HepG2 (cell line): ENCODE results near the gene PIEZO1. TPM values are rescaled to one million over a fixed set of nuclear protein-coding genes. Genes with fewer than 3 reads are reported as not detected.

Experiments
- ATAC-seq: fragments of 200-7000 bp; cut with Tn5 transposase; 3 replicates; pipeline ENCODE4 v1.9.1; 2020; ENCODE audit warnings: mild to moderate bottlenecking, moderate library complexity
- BruUV-seq: library from RNA; stranded (reverse); fragments of 400-500 nt; replicated peaks from 2 replicates; lab custom pipeline; 2021; lab: Mats Ljungman, UMichigan
- CTCF ChIA-PET: fragments of 300-600 bp; formaldehyde crosslinking; extraction: SDS; loops from one replicate; lab custom pipeline; 2021; ENCODE audit warnings: low total read pairs, inconsistent platforms, low intra/inter-chr PET ratio; lab: Yijun Ruan, JAX
- POLR2A ChIA-PET: fragments of 350-600 bp; sonication (Branson Sonifier 250); formaldehyde crosslinking; loops from one replicate; lab custom pipeline; 2020; ENCODE audit warnings: antibody characterized with exemption, inconsistent platforms; lab: Yijun Ruan, JAX
- DNase-seq: peaks from one replicate; pipeline ENCODE4 v3.0.0-alpha.2; 2015; ENCODE audit warnings: low spot score
- FAIRE-seq: peaks from 3 replicates; lab custom pipeline; 2011; peaks lifted over from hg19 to GRCh38; lab: Jason Lieb, UNC
- H2AFZ ChIP-seq: one replicate; pipeline ENCODE4 v1.6.1; 2011; ENCODE audit warnings: low read length, inconsistent platforms
- H3K27ac ChIP-seq: fragments of 300-600 bp; 3 replicates; pipeline ENCODE4 v1.8.0; 2011; ENCODE audit warnings: mixed run types, mild to moderate bottlenecking, mixed read lengths, low read length, inconsistent platforms; ENCODE audit not compliant: insufficient read depth; ENCODE audit errors: extremely low read length
- H3K27me3 ChIP-seq, 2 experiments: fragments of 200-600 bp in 1 of 2; 2 replicates in 1 of 2; 3 replicates in 1 of 2; pipeline versions ENCODE4 v1.6.0 to v1.8.0; 2011; ENCODE audit warnings: low read length in 2 of 2, mild to moderate bottlenecking in 2 of 2, moderate library complexity in 2 of 2, inconsistent platforms in 1 of 2; ENCODE audit not compliant: insufficient read depth in 2 of 2, control insufficient read depth in 1 of 2
- H3K36me3 ChIP-seq, 2 experiments: fragments of 200-600 bp in 1 of 2; replicated peaks in 1 of 2; 2 replicates in 1 of 2; 3 replicates in 1 of 2; pipeline versions ENCODE4 v1.5.1 to v1.8.0; 2011; ENCODE audit warnings: low read length in 2 of 2, inconsistent platforms in 1 of 2; ENCODE audit not compliant: insufficient read depth in 2 of 2, control insufficient read depth in 1 of 2
- H3K4me1 ChIP-seq: 2 replicates; pipeline ENCODE4 v1.5.1; 2012; ENCODE audit warnings: low read length, inconsistent platforms; ENCODE audit not compliant: insufficient read depth
- H3K4me2 ChIP-seq: 2 replicates; pipeline ENCODE4 v1.6.0; 2011; ENCODE audit warnings: low read depth, low read length, inconsistent platforms
- H3K4me3 ChIP-seq, 3 experiments: fragments of 200-600 bp in 1 of 3; sonication (generic), shearing (Covaris generic) in 1 of 3; replicated peaks in 1 of 3; 2 replicates each; pipeline ENCODE4 v1.5.1; 2011 to 2016; ENCODE audit warnings: low read length in 3 of 3, inconsistent platforms in 2 of 3, low read depth in 2 of 3, mild to moderate bottlenecking in 2 of 3, control low read depth in 1 of 3, mixed read lengths in 1 of 3; ENCODE audit not compliant: insufficient read depth in 1 of 3
- H3K79me2 ChIP-seq: one replicate; pipeline ENCODE4 v1.6.1; 2011; ENCODE audit warnings: low read length, inconsistent platforms; ENCODE audit not compliant: insufficient read depth
- H3K9ac ChIP-seq: 2 replicates; pipeline ENCODE4 v1.6.0; 2011; ENCODE audit warnings: mild to moderate bottlenecking, low read depth, low read length, inconsistent platforms; ENCODE audit not compliant: insufficient read depth
- H3K9me3 ChIP-seq: 2 replicates; pipeline ENCODE4 v1.5.1; 2012; ENCODE audit warnings: mild to moderate bottlenecking, low read length
- H4K20me1 ChIP-seq: 2 replicates; pipeline ENCODE4 v1.6.0; 2011; ENCODE audit warnings: inconsistent platforms, mild to moderate bottlenecking, low read length, moderate library complexity; ENCODE audit not compliant: insufficient read depth
- AKAP8 ChIP-seq: sonication (generic); formaldehyde crosslinking; IDR thresholded peaks from 2 replicates; pipeline ENCODE4 v1.5.1; 2020; ENCODE audit warnings: mild to moderate bottlenecking, missing genetic modification reagents
- ATF1 ChIP-seq: IDR thresholded peaks from 2 replicates; pipeline ENCODE4 v1.6.1; 2016; ENCODE audit warnings: mild to moderate bottlenecking, control low read depth
- EP300 ChIP-seq, 3 experiments: sonication (generic) in 1 of 3; formaldehyde crosslinking in 1 of 3; IDR thresholded peaks; 2 replicates each; pipeline versions ENCODE4 v1.5.1 to v1.6.1; 2011 to 2020; ENCODE audit warnings: low read depth in 2 of 3, low read length in 2 of 3, borderline replicate concordance in 1 of 3, improper control_type of control experiment in 1 of 3, mild to moderate bottlenecking in 1 of 3, missing genetic modification reagents in 1 of 3, moderate library complexity in 1 of 3
- FIP1L1 ChIP-seq: fragments of 200-400 bp; formaldehyde crosslinking; IDR thresholded peaks from 2 replicates; pipeline ENCODE4 v1.6.1; 2018; ENCODE audit warnings: low read depth, mild to moderate bottlenecking, low read length, moderate library complexity, borderline replicate concordance; ENCODE audit not compliant: insufficient read depth
- GATAD2A ChIP-seq: IDR thresholded peaks from 2 replicates; pipeline ENCODE4 v1.6.1; 2016
- NR2C2 ChIP-seq: sonication (generic); formaldehyde crosslinking; IDR thresholded peaks from 2 replicates; pipeline ENCODE4 v1.4.0; 2020; ENCODE audit warnings: missing genetic modification reagents, mild to moderate bottlenecking, moderate library complexity, borderline replicate concordance
- SNAPC2 ChIP-seq: sonication (generic); formaldehyde crosslinking; IDR thresholded peaks from 2 replicates; pipeline ENCODE4 v1.8.1; 2022; ENCODE audit warnings: mild to moderate bottlenecking, missing genetic modification reagents
- STAT5B ChIP-seq: sonication (generic); formaldehyde crosslinking; IDR thresholded peaks from 2 replicates; pipeline ENCODE4 v1.4.0; 2020; ENCODE audit warnings: missing genetic modification reagents
- THAP11 ChIP-seq: IDR thresholded peaks from 2 replicates; pipeline ENCODE4 v1.6.1; 2016; ENCODE audit warnings: missing biosample characterization, missing genetic modification reagents
- ZMYM4 ChIP-seq: sonication (generic); formaldehyde crosslinking; IDR thresholded peaks from 2 replicates; pipeline ENCODE4 v1.8.1; 2023; ENCODE audit warnings: mild to moderate bottlenecking, missing genetic modification reagents
- ZNF326 ChIP-seq: sonication (generic); formaldehyde crosslinking; IDR thresholded peaks from 2 replicates; pipeline ENCODE4 v1.4.0; 2020; ENCODE audit warnings: missing genetic modification reagents, borderline replicate concordance
- ZNF747 ChIP-seq: sonication (generic); formaldehyde crosslinking; IDR thresholded peaks from 2 replicates; pipeline ENCODE4 v1.8.1; 2023; ENCODE audit warnings: missing genetic modification reagents, mild to moderate bottlenecking, borderline replicate concordance
- WGBS: methylation state at CpG from one replicate; pipeline ENCODE4 v1.1.6; 2017; ENCODE audit warnings: low lambda C conversion rate; 5-methylcytosine and 5-hydroxymethylcytosine counted together
- in situ Hi-C: cut with HindIII; loops from 2 replicates; pipeline ENCODE4 v1.10.0; 2017; ENCODE audit warnings: low pct_unique_long_range_greater_than_20kb; ENCODE audit not compliant: extremely low pct_ligation_motif_present
- intact Hi-C: fragments of 100-400 bp; cut with micrococcal nuclease; formaldehyde crosslinking; loops from one replicate; pipeline ENCODE4 v1.10.0; 2022; ENCODE audit not compliant: unreplicated experiment
- polyA plus RNA-seq, 8 experiments: library from polyadenylated mRNA; depleted of rRNA in 3 of 8; stranded (reverse) in 7 of 8; unstranded in 1 of 8; fragments of >200 nt; fragmentation: Illumina TruSeq in 4 of 8; extraction: Trizol in 4 of 8; gene quantifications; 2 replicates each; pipeline versions ENCODE4 v1.2.1 to v1.2.3, GENCODE V29; 2011 to 2016; ENCODE audit warnings: low read depth in 4 of 8, missing spikeins in 1 of 8, mixed read lengths in 1 of 8; ENCODE audit not compliant: insufficient read depth in 1 of 8
- total RNA-seq, 5 experiments: library from RNA; depleted of rRNA; stranded (reverse); fragments of >200 nt; fragmentation: Illumina TruSeq; extraction: Trizol; gene quantifications; 2 replicates each; pipeline ENCODE4 v1.2.3, GENCODE V29; 2016; ENCODE audit warnings: low read depth in 1 of 5
- TF ChIP-seq, protein P1 (sequence below): sonication (generic); formaldehyde crosslinking; IDR thresholded peaks from 2 replicates; pipeline ENCODE4 v1.4.0; 2020; ENCODE audit warnings: low read depth, mild to moderate bottlenecking, missing genetic modification reagents
- TF ChIP-seq, protein P2 (sequence below): sonication (generic); formaldehyde crosslinking; IDR thresholded peaks from 2 replicates; pipeline ENCODE4 v1.4.0; 2020; ENCODE audit warnings: missing genetic modification reagents
- TF ChIP-seq, protein P3 (sequence below): sonication (generic); formaldehyde crosslinking; IDR thresholded peaks from 2 replicates; pipeline ENCODE4 v1.4.0; 2020; ENCODE audit warnings: low read depth, mild to moderate bottlenecking, missing genetic modification reagents
- TF ChIP-seq, protein P4 (sequence below): sonication (generic); formaldehyde crosslinking; IDR thresholded peaks from 2 replicates; pipeline ENCODE4 v1.8.0; 2022; ENCODE audit warnings: mild to moderate bottlenecking, missing genetic modification reagents
- TF ChIP-seq, protein P5 (sequence below): IDR thresholded peaks from 2 replicates; pipeline ENCODE4 v1.4.0; 2020; ENCODE audit warnings: mild to moderate bottlenecking, missing genetic modification reagents

The PIEZO1 gene
- total and polyA plus RNA-seq, 2 of the 13 experiments (the other 11 are each of a cell fraction or from before 2014, with no cell fraction given), result 67.9 to 85.0 TPM

DNA sequence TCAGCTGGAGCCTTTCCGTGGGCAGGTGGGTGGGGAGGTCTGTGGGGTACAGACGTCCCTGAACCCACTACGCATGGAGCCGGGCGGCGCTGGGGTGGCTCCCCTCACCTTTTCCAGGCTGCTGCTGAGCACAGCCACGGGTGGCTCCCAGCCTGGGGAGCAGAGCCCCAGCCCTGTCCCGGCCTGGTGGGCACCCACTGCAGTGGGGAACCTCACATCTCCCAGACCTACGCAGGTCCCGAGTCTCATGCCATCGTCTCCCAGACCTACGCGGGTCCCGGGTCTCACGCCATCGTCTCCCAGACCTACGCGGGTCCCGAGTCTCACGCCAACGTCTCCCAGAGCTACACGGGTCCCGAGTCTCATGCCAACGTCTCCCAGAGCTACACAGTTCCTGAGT, 43.7 kb upstream of the PIEZO1 start:
- TF ChIP-seq ZNF747 (CRISPR knock-in tag), result no peak
- no peak for TF ChIP-seq SNAPC2
- TF ChIP-seq, protein P1, sequence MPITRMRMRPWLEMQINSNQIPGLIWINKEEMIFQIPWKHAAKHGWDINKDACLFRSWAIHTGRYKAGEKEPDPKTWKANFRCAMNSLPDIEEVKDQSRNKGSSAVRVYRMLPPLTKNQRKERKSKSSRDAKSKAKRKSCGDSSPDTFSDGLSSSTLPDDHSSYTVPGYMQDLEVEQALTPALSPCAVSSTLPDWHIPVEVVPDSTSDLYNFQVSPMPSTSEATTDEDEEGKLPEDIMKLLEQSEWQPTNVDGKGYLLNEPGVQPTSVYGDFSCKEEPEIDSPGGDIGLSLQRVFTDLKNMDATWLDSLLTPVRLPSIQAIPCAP (CRISPR knock-in tag), result no peak
- TF ChIP-seq, protein P2, sequence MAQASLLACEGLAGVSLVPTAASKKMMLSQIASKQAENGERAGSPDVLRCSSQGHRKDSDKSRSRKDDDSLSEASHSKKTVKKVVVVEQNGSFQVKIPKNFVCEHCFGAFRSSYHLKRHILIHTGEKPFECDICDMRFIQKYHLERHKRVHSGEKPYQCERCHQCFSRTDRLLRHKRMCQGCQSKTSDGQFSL, result no peak
- no peak for TF ChIP-seq ZMYM4 (CRISPR knock-in tag)
- TF ChIP-seq, protein P3, sequence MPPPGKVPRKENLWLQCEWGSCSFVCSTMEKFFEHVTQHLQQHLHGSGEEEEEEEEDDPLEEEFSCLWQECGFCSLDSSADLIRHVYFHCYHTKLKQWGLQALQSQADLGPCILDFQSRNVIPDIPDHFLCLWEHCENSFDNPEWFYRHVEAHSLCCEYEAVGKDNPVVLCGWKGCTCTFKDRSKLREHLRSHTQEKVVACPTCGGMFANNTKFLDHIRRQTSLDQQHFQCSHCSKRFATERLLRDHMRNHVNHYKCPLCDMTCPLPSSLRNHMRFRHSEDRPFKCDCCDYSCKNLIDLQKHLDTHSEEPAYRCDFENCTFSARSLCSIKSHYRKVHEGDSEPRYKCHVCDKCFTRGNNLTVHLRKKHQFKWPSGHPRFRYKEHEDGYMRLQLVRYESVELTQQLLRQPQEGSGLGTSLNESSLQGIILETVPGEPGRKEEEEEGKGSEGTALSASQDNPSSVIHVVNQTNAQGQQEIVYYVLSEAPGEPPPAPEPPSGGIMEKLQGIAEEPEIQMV (CRISPR knock-in tag), result no peak
- no peak for TF ChIP-seq AKAP8
- TF ChIP-seq, protein P4, sequence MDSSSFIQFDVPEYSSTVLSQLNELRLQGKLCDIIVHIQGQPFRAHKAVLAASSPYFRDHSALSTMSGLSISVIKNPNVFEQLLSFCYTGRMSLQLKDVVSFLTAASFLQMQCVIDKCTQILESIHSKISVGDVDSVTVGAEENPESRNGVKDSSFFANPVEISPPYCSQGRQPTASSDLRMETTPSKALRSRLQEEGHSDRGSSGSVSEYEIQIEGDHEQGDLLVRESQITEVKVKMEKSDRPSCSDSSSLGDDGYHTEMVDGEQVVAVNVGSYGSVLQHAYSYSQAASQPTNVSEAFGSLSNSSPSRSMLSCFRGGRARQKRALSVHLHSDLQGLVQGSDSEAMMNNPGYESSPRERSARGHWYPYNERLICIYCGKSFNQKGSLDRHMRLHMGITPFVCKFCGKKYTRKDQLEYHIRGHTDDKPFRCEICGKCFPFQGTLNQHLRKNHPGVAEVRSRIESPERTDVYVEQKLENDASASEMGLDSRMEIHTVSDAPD (CRISPR knock-in tag), result no peak
- TF ChIP-seq EP300 (IDR thresholded peaks at IDR 0.05; ENCODE audit: low read depth in 2 of 2, low read length in 2 of 2), result no peak
- no peak for TF ChIP-seq EP300 (CRISPR knock-in tag; IDR thresholded peaks at IDR 0.05; ENCODE audit: borderline replicate concordance)
- no peak for TF ChIP-seq NR2C2 (CRISPR knock-in tag)
- TF ChIP-seq ZNF326 (CRISPR knock-in tag), result no peak
- TF ChIP-seq, protein P5, sequence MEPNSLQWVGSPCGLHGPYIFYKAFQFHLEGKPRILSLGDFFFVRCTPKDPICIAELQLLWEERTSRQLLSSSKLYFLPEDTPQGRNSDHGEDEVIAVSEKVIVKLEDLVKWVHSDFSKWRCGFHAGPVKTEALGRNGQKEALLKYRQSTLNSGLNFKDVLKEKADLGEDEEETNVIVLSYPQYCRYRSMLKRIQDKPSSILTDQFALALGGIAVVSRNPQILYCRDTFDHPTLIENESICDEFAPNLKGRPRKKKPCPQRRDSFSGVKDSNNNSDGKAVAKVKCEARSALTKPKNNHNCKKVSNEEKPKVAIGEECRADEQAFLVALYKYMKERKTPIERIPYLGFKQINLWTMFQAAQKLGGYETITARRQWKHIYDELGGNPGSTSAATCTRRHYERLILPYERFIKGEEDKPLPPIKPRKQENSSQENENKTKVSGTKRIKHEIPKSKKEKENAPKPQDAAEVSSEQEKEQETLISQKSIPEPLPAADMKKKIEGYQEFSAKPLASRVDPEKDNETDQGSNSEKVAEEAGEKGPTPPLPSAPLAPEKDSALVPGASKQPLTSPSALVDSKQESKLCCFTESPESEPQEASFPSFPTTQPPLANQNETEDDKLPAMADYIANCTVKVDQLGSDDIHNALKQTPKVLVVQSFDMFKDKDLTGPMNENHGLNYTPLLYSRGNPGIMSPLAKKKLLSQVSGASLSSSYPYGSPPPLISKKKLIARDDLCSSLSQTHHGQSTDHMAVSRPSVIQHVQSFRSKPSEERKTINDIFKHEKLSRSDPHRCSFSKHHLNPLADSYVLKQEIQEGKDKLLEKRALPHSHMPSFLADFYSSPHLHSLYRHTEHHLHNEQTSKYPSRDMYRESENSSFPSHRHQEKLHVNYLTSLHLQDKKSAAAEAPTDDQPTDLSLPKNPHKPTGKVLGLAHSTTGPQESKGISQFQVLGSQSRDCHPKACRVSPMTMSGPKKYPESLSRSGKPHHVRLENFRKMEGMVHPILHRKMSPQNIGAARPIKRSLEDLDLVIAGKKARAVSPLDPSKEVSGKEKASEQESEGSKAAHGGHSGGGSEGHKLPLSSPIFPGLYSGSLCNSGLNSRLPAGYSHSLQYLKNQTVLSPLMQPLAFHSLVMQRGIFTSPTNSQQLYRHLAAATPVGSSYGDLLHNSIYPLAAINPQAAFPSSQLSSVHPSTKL, result no peak
- no peak for TF ChIP-seq GATAD2A (CRISPR knock-in tag)
- no peak for TF ChIP-seq ATF1
- no peak for TF ChIP-seq STAT5B
- no peak for TF ChIP-seq FIP1L1
- TF ChIP-seq THAP11, result no peak
- Histone ChIP-seq H3K36me3 (no peaks in the 10 kb centered on the region), H3K9me3 (no peaks in the 10 kb centered on the region), H3K27ac (no peak overlapping the region), H3K27me3 (no peaks in the 10 kb centered on the region), H3K4me2 (no peak overlapping the region), H3K9ac (no peak overlapping the region), H4K20me1 (no peaks in the 10 kb centered on the region), H3K4me3 (no peak overlapping the region), H3K79me2 (no peaks in the 10 kb centered on the region), H2AFZ (no peak overlapping the region), H3K4me1 (0 out of 2 replicates have a peak, but pooled peaks cover 7% of the 10 kb centered on the region)
- no peak for ATAC-seq
- intact Hi-C loops (no loop called here), in situ Hi-C loops (no loop called here)
- CTCF ChIA-PET, result no interaction called here
- 86% methylated on average over 20 of the region's 24 CpGs for WGBS
- no peak for DNase-seq
- POLR2A ChIA-PET, result no interaction called here
- no peak for FAIRE-seq
- BruUV-seq, result no TSS peak
